SH-SY5Y (cell line): ENCODE measurements around the gene AQP9.

Experiments
- GATA2 ChIP-seq: IDR thresholded peaks from 2 replicates; pipeline ENCODE4 v1.6.1; 2011; ENCODE audit warnings: mild to moderate bottlenecking, low read depth, low read length
- GATA3 ChIP-seq: IDR thresholded peaks from 2 replicates; pipeline ENCODE4 v1.6.1; 2011; ENCODE audit warnings: low read depth, mild to moderate bottlenecking, low read length, moderate library complexity

DNA sequence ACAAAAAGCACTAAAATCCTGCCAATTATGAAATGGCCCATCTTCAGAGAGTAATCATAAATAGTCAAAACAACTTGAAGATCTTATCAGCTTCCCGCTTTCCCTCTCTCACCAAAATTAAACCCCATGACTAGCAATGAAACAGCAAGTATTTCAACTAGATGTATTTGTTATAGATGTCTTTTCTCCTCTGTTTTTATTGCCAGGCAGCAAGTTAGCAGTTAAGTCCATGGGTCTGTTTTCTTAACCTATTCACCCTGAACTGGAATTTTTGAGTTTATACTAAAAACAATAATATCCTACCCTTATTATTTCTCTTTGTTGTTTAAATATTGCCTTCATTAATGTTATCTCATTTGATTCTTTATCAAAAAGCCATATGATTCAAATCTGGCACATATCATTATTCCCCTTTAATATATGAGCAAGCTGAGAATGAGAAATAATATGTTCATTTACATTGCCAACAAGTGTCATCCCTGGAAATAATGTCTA, 23.3 kb downstream of the AQP9 start:
- TF ChIP-seq GATA3: no peak
- TF ChIP-seq GATA2: no peak
